ENCODE measurements around the gene TMTC1.

TMTC1 gene

DNA sequence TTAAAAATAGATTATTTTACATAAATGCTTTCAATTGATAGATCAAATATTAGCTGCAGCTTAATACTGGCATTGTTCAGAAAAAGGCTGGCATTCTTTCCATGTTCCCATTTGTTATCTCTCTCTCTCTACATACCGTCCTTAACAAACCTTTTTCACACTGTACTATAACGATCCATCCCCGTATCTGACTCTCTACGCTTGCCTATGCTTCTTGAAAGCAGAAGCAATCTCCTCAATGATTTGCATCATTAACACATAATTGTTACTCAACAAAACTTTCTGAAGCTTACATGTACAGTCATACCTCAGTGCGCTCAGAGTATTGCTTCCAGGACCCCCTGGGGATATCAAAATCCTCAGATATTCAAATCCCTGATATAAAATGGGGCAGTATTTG lies 89.7 kb downstream of the TMTC1 start:
- TF ChIP-seq, protein P1, sequence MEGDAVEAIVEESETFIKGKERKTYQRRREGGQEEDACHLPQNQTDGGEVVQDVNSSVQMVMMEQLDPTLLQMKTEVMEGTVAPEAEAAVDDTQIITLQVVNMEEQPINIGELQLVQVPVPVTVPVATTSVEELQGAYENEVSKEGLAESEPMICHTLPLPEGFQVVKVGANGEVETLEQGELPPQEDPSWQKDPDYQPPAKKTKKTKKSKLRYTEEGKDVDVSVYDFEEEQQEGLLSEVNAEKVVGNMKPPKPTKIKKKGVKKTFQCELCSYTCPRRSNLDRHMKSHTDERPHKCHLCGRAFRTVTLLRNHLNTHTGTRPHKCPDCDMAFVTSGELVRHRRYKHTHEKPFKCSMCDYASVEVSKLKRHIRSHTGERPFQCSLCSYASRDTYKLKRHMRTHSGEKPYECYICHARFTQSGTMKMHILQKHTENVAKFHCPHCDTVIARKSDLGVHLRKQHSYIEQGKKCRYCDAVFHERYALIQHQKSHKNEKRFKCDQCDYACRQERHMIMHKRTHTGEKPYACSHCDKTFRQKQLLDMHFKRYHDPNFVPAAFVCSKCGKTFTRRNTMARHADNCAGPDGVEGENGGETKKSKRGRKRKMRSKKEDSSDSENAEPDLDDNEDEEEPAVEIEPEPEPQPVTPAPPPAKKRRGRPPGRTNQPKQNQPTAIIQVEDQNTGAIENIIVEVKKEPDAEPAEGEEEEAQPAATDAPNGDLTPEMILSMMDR (conservative IDR thresholded peaks at IDR 0.05; ENCODE audit: low read length): no peak
- no peak for DNase-seq (ENCODE audit: low read depth)

GRCh38 chr12:29692237-29692636 lies 91.5 kb downstream of the TMTC1 start:
- no peak overlapping the region for H3K4me3 ChIP-seq (ENCODE audit: low read length)
- TF ChIP-seq, protein P1 (conservative IDR thresholded peaks at IDR 0.05; ENCODE audit: low read length): no peak
- DNase-seq (ENCODE audit: low read depth): no peak

More for the DNA sequence above, 89.7 kb downstream of the TMTC1 start:
- H3K4me3 ChIP-seq (ENCODE audit: low read length): no peak overlapping the region

DNA sequence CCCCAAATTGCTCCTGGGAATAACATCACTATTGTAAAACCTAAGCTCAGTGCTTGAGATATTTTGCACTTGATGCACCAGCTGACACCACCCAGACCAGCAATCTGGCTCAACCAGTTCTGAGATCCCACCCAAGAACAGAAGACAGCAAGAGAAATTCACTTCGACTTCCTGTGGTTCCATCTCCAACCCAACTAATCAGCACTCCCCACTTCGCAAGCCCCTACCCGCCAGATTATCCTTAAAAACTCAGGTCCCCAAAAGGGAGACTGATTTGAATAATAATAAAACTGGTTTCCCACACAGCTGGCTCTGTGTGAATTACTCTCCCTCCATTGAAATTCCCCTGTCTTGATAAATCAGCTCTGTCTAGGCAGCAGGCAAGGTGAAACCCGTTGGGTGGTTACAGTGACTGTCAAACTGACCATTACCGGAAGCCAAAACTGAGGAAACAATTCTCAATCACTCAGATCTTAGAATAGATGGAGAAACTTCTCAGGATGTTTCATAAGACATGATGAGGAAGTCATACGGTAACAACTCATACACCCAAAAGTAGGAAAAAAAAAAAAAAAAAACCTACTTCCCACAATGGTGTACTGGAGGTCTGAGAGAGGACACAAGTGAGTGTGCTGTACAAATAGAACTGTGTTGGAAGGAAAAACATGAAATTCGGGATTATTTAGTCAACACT lies 92.4 kb downstream of the TMTC1 start:
- TF ChIP-seq, protein P1 (conservative IDR thresholded peaks at IDR 0.05; ENCODE audit: low read length): no peak
- no peak overlapping the region for H3K4me3 ChIP-seq (ENCODE audit: low read length)
- DNase-seq (ENCODE audit: low read depth): no peak

GRCh38 chr12:29690728-29691127 lies 93.0 kb downstream of the TMTC1 start:
- TF ChIP-seq, protein P1 (conservative IDR thresholded peaks at IDR 0.05; ENCODE audit: low read length): no peak
- no peak overlapping the region for H3K4me3 ChIP-seq (ENCODE audit: low read length)
- DNase-seq (ENCODE audit: low read depth): no peak

DNA sequence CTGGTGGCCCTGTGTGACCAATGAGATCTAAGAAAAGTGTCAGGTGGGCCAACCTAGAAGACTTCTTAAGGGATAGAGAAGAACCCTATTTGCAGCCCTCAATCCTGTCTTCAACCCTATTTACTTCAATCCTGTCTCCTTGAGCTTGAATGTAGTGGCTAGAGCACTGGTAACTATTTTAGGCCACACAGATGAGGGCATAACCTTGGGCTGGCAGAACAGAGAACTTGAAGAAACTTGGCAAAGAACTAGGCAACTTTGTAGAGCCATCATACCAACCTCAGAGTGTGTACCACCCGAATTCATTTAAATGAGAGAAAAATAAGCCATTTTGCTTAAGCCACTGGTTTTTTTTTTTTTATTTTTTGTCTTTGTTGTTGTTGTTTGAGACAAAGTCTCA lies 94.8 kb downstream of the TMTC1 start:
- H3K4me3 ChIP-seq (ENCODE audit: low read length): no peak overlapping the region
- TF ChIP-seq, protein P1 (conservative IDR thresholded peaks at IDR 0.05; ENCODE audit: low read length): no peak
- no peak for DNase-seq (ENCODE audit: low read depth)

DNA sequence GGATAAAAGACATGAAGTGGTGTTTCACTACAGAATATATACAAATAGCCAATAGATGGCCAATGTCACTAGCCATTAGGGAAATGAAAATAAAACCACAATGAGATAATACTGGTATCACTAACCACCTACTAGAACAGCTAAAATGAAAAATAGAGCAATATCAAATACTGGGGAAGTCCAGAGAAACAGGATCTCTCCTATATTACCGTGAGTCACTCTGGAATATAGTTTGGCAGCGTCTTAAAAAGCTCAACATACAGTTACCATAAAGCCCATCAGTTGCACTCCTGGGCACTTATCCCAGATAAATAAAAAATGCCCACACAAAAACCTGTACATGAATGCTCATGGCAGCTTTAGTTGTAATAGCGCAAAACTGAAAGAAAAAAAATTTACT lies 101.7 kb downstream of the TMTC1 start:
- no peak overlapping the region for H3K4me3 ChIP-seq (ENCODE audit: low read length)
- TF ChIP-seq, protein P1 (conservative IDR thresholded peaks at IDR 0.05; ENCODE audit: low read length): no peak
- DNase-seq (ENCODE audit: low read depth): no peak

DNA sequence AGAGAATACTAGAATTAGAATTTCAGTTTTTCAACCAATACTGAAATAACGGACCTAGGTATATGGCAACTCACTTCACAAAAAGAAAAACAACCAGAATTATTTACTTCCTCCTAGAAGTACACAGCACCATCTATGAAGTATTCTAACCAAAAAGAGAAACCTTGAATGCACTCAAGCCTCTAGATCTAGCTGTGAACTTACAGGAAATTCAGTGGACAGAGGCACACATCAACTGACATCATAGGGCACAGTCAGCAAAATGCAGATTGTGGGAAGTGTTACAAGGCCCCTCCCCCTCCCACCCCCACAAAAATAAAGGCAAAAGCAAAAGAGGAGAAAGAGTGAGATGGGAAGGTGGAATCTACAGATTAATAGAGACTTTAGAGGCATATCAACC lies 102.4 kb downstream of the TMTC1 start:
- DNase-seq (ENCODE audit: low read depth): no peak
- H3K4me3 ChIP-seq (ENCODE audit: low read length): no peak overlapping the region
- TF ChIP-seq, protein P1 (conservative IDR thresholded peaks at IDR 0.05; ENCODE audit: low read length): no peak

All from AG10803 (cell line).